ENCODE data around the gene KLF2. TPM values are rescaled to one million over a fixed set of nuclear protein-coding genes. Genes with fewer than 3 reads are reported as not detected.
"Not testable (repeated sequence)": the region's sequence is repeated elsewhere in the genome, so short reads cannot be mapped to it uniquely, and the experiment has no call there.

The KLF2 gene
- total and polyA plus RNA-seq, 8 donors: 3.1 to 12.0 (median 5.2) TPM

GRCh38 chr19:16297575-16298178, 26.9 kb upstream of the KLF2 start:
- WGBS, 2 donors: 68 to 76% methylated on average over 9 of the region's 9 CpGs
- DNase-seq: no peak
- intact Hi-C loops (cut with DNase I): no loop called here
- Histone ChIP-seq H3K36me3 (no peaks in the 10 kb centered on the region), H3K27ac (no peak overlapping the region), H3K27me3 (no peaks in the 10 kb centered on the region), H3K4me3 (no peak overlapping the region), H3K4me1 (peaks cover 0 to 8% (median 5%) of the 10 kb centered on the region in 3 donors), H3K9me3 (no peaks in the 10 kb centered on the region)
- TF ChIP-seq, protein P1, sequence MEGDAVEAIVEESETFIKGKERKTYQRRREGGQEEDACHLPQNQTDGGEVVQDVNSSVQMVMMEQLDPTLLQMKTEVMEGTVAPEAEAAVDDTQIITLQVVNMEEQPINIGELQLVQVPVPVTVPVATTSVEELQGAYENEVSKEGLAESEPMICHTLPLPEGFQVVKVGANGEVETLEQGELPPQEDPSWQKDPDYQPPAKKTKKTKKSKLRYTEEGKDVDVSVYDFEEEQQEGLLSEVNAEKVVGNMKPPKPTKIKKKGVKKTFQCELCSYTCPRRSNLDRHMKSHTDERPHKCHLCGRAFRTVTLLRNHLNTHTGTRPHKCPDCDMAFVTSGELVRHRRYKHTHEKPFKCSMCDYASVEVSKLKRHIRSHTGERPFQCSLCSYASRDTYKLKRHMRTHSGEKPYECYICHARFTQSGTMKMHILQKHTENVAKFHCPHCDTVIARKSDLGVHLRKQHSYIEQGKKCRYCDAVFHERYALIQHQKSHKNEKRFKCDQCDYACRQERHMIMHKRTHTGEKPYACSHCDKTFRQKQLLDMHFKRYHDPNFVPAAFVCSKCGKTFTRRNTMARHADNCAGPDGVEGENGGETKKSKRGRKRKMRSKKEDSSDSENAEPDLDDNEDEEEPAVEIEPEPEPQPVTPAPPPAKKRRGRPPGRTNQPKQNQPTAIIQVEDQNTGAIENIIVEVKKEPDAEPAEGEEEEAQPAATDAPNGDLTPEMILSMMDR (IDR thresholded peaks at IDR 0.05): no peak
- no peak for FAIRE-seq
- peak in 2 of 4 donors; percentile 18 to 31 for ATAC-seq

DNA sequence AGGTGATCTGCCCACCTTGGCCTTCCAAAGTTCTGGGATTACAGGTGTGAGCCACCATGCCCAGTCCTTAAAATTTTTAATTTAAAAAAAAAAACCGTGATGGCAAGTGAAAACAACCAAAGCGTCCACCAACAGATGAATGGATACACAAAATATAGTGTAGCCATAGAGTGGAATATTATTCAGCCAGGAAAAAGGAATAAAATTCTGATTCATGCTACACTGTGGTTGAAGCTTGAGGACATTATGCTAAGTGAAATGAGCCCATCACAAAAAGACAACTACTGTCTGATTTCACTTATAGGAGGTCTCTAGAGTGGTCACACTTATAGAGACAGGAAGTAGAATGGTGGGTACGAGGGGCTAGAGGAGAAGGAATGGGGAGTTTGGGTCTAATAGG, 26.3 kb upstream of the KLF2 start:
- DNase-seq: no peak
- H3K27ac ChIP-seq: no peak overlapping the region
- no peak overlapping the region for H3K4me3 ChIP-seq
- no peaks in the 10 kb centered on the region for H3K36me3 ChIP-seq
- 54 to 73% methylated on average over 3 of the region's 3 CpGs for whole genome bisulfite sequencing, 2 donors
- H3K9me3 ChIP-seq: no peaks in the 10 kb centered on the region
- H3K27me3 ChIP-seq: no peaks in the 10 kb centered on the region
- no peak for FAIRE-seq
- peaks cover 0 to 4% (median 3%) of the 10 kb centered on the region in 3 donors for H3K4me1 ChIP-seq
- ATAC-seq: no peak
- intact Hi-C loops (cut with DNase I): no loop called here
- TF ChIP-seq, protein P1 (IDR thresholded peaks at IDR 0.05): no peak

DNA sequence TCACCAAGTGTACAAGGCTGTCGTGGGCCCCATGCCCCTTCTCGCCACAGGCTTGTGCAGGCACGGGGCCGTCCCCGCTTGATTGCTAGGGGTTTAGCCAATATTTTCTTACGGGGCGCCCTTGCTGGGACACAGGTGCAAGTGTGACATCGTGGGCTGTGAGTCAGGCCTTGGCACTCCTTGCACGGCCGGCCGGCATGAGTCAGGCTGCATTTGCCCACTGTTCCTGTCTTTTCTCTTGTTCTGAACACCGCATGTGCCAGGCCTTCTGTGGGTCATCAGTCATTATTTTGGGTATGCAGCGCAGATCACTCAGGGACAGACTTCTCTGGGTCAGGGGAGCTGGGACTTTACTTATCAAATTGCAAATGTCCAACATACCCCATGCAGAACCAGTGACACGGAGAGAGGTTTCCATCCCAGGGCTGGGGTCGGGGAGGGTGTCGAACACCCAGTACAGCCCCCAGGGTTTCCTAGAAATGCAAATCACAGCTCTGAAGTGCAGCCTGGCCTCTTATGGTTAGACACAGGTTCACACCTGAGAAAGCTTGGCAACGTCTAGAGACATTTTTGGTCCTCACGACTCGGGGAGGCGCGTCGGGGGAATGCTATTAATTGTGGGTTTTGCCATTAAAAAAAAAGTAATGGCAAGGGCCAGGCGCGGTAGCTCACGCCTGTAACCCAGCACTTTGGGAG, 22.5 kb upstream of the KLF2 start:
- intact Hi-C loops (cut with DNase I): no loop called here
- TF ChIP-seq, protein P1 (IDR thresholded peaks at IDR 0.05): no peak
- DNase-seq (no peak), FAIRE-seq (no peak), ATAC-seq (peak in 1 of 4 donors; percentile 47)
- H3K4me1 ChIP-seq: no peaks in the 10 kb centered on the region
- no peaks in the 10 kb centered on the region for H3K36me3 ChIP-seq
- H3K27me3 ChIP-seq: no peaks in the 10 kb centered on the region
- no peak overlapping the region for H3K27ac ChIP-seq
- H3K9me3 ChIP-seq: no peaks in the 10 kb centered on the region
- WGBS, 2 donors: 72 to 78% methylated on average over 25 of the region's 25 CpGs
- H3K4me3 ChIP-seq: no peak overlapping the region

- Histone ChIP-seq H3K36me3 (no peaks in the 10 kb centered on the region), H3K4me3 (no peak overlapping the region), H3K4me1 (no peaks in the 10 kb centered on the region), H3K9me3 (no peaks in the 10 kb centered on the region), H3K27me3 (no peaks in the 10 kb centered on the region), H3K27ac (no peak overlapping the region)
- TF ChIP-seq, protein P1 (IDR thresholded peaks at IDR 0.05): no peak
- WGBS, 2 donors: 60 to 67% methylated on average over 3 of the region's 3 CpGs
- DNase-seq (no peak), FAIRE-seq (no peak), ATAC-seq (peak in 2 of 4 donors; percentile 45 to 47)
- intact Hi-C loops (cut with DNase I): no loop called here
These were observed 20.9 kb upstream of the KLF2 start for GRCh38 chr19:16303755-16304154.

DNA sequence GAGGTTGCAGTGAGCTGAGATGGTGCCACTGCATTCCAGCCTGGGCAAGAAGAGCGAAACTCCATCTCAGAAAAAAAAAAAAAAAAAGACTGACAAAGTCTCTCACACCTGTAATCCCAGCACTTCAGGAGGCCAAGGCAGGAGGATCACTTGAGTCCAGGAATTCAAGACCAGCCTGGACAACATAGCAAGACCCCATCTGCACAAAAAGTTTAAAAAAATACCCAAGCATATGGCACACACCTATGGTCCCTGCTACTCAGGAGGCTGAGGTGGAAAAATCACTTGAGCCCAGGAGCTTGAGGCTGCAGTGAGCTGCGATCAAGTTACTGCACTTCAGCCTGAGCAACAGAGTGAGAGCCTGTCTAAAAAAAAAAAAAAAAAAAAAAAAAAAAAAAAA, 20.1 kb upstream of the KLF2 start:
- WGBS, 2 donors: 77 to 88% methylated on average over 2 of the region's 2 CpGs
- FAIRE-seq; DNase-seq; H3K4me3 ChIP-seq; ATAC-seq; H3K9me3 ChIP-seq; H3K4me1 ChIP-seq; H3K36me3 ChIP-seq; H3K27ac ChIP-seq; H3K27me3 ChIP-seq; intact Hi-C loops (cut with DNase I): not testable (repeated sequence)

GRCh38 chr19:16305060-16305459, 19.6 kb upstream of the KLF2 start:
- H3K27me3 ChIP-seq; H3K9me3 ChIP-seq; H3K27ac ChIP-seq; H3K4me1 ChIP-seq; DNase-seq; H3K36me3 ChIP-seq; H3K4me3 ChIP-seq; intact Hi-C loops (cut with DNase I); ATAC-seq; FAIRE-seq: not testable (repeated sequence)
- WGBS, 2 donors: 80 to 89% methylated on average over 6 of the region's 6 CpGs

Data from pancreas (tissue), 10 donors.